DND-41 (cell line): ENCODE results near the gene POLR1B.
"Not testable (repeated sequence)": the region's sequence is repeated elsewhere in the genome, so short reads cannot be mapped to it uniquely, and the experiment has no call there.

Experiments used
- ATAC-seq: fragments of 200-7000 bp; cut with Tn5 transposase; 3 replicates; pipeline ENCODE4 v1.9.1; 2021; ENCODE audit warnings: low read depth; ENCODE audit not compliant: insufficient read depth
- DNase-seq: peaks from one replicate; pipeline ENCODE4 v3.0.0-alpha.2; 2020
- H2AFZ ChIP-seq: 2 replicates; pipeline ENCODE4 v1.6.0; 2012; ENCODE audit warnings: low read depth, low read length
- H3K27ac ChIP-seq: 2 replicates; pipeline ENCODE4 v1.5.1; 2012; ENCODE audit warnings: low read length, inconsistent platforms
- H3K27me3 ChIP-seq: fragments of 200-600 bp; sonication (generic); 2 replicates; pipeline ENCODE4 v1.6.0; 2012; ENCODE audit warnings: low read length, mild to moderate bottlenecking, inconsistent platforms; ENCODE audit not compliant: insufficient read depth, poor library complexity
- H3K36me3 ChIP-seq: 2 replicates; pipeline ENCODE4 v1.5.1; 2012; ENCODE audit warnings: low read length, inconsistent platforms; ENCODE audit not compliant: insufficient read depth
- H3K4me1 ChIP-seq: 2 replicates; pipeline ENCODE4 v1.5.1; 2012; ENCODE audit warnings: mild to moderate bottlenecking, low read length; ENCODE audit not compliant: insufficient read depth
- H3K4me2 ChIP-seq: 2 replicates; pipeline ENCODE4 v1.6.0; 2012; ENCODE audit warnings: mild to moderate bottlenecking, moderate library complexity, low read length, inconsistent platforms; ENCODE audit not compliant: insufficient read depth
- H3K4me3 ChIP-seq, 2 experiments: fragments of 200-600 bp in 1 of 2; shearing (Covaris generic) in 1 of 2; 2 replicates each; pipeline ENCODE4 v1.5.1; 2012 to 2016; ENCODE audit warnings: inconsistent platforms in 2 of 2, low read length in 2 of 2, mild to moderate bottlenecking in 2 of 2, low read depth in 1 of 2, moderate library complexity in 1 of 2
- H3K79me2 ChIP-seq: 2 replicates; pipeline ENCODE4 v1.6.0; 2012; ENCODE audit warnings: low read length, inconsistent platforms; ENCODE audit not compliant: insufficient read depth
- H3K9ac ChIP-seq: 2 replicates; pipeline ENCODE4 v1.6.0; 2012; ENCODE audit warnings: low read depth, mild to moderate bottlenecking, inconsistent platforms, low read length, moderate library complexity
- H3K9me3 ChIP-seq: 2 replicates; pipeline ENCODE4 v1.5.1; 2012; ENCODE audit warnings: low read length, moderate library complexity, mild to moderate bottlenecking, inconsistent platforms; ENCODE audit not compliant: insufficient read depth, severe bottlenecking
- H4K20me1 ChIP-seq: 2 replicates; pipeline ENCODE4 v1.6.0; 2012; ENCODE audit warnings: low read length; ENCODE audit not compliant: insufficient read depth
- EZH2 ChIP-seq: IDR thresholded peaks from 3 replicates; pipeline ENCODE4 v1.6.1; 2012; ENCODE audit warnings: borderline replicate concordance, low read depth, mild to moderate bottlenecking, moderate library complexity, low read length, inconsistent platforms; ENCODE audit not compliant: severe bottlenecking
- TF ChIP-seq, protein P1 (sequence below): IDR thresholded peaks from 2 replicates; pipeline ENCODE4 v1.5.1; 2012; ENCODE audit warnings: borderline replicate concordance, low read length, moderate library complexity, mild to moderate bottlenecking; ENCODE audit not compliant: poor library complexity, severe bottlenecking; ENCODE audit errors: extremely low read depth

Gene POLR1B

DNA sequence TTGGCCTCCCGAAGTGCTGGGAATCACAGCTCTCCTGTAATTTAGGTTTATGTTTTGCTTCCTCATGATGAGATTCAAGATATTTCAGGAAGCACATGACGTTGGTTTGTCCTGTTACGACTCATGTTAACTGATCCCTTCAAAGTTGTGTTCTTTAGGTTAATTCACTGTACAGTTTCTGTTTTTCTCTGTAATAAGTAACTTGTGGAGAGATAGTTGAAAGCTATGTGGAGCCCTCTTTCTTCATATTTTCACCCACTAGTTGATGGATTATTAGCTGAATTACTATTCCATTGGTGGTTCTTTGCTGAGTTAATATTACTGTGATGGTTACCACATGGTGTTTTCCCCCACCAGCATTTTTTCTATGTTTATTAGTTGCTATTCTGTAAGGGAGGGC lies 23.8 kb downstream of the POLR1B start:
- Histone ChIP-seq H3K36me3 (peaks cover 95% of the 10 kb centered on the region), H3K27me3 (no peaks in the 10 kb centered on the region), H3K9me3 (peaks cover 4% of the 10 kb centered on the region), H3K79me2 (no peaks in the 10 kb centered on the region), H3K9ac (no peak overlapping the region), H4K20me1 (no peaks in the 10 kb centered on the region), H3K4me1 (no peaks in the 10 kb centered on the region), H3K27ac (no peak overlapping the region), H3K4me3 (no peak overlapping the region), H3K4me2 (no peak overlapping the region), H2AFZ (no peak overlapping the region)
- DNase-seq (no peak), ATAC-seq (no peak)
- TF ChIP-seq, protein P1, sequence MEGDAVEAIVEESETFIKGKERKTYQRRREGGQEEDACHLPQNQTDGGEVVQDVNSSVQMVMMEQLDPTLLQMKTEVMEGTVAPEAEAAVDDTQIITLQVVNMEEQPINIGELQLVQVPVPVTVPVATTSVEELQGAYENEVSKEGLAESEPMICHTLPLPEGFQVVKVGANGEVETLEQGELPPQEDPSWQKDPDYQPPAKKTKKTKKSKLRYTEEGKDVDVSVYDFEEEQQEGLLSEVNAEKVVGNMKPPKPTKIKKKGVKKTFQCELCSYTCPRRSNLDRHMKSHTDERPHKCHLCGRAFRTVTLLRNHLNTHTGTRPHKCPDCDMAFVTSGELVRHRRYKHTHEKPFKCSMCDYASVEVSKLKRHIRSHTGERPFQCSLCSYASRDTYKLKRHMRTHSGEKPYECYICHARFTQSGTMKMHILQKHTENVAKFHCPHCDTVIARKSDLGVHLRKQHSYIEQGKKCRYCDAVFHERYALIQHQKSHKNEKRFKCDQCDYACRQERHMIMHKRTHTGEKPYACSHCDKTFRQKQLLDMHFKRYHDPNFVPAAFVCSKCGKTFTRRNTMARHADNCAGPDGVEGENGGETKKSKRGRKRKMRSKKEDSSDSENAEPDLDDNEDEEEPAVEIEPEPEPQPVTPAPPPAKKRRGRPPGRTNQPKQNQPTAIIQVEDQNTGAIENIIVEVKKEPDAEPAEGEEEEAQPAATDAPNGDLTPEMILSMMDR: no peak
- no peak for TF ChIP-seq EZH2

DNA sequence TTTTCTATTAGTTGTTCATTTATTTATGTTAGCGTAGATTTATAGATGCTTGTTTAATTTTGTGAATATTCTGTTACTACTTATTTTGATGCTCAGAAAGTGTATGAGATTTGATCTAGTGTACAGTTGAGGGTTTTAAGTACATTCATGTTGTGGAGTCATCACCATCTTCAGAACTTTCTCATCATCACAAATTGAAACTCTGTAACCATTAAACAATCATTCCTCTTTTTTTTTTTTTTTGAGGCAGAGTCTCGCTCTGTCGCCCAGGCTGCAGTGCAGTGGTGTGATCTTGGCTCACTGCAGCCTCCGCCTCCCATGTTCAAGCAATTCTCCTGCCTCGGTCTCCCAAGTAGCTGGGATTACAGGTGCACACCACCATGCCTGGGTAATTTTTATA lies 24.2 kb downstream of the POLR1B start:
- H3K79me2 ChIP-seq, H3K27ac ChIP-seq, H3K4me1 ChIP-seq, H3K9ac ChIP-seq, H3K4me3 ChIP-seq, DNase-seq, H4K20me1 ChIP-seq, ATAC-seq, H2AFZ ChIP-seq, H3K27me3 ChIP-seq, H3K4me2 ChIP-seq, H3K9me3 ChIP-seq: not testable (repeated sequence)
- peaks cover 95% of the 10 kb centered on the region for H3K36me3 ChIP-seq

DNA sequence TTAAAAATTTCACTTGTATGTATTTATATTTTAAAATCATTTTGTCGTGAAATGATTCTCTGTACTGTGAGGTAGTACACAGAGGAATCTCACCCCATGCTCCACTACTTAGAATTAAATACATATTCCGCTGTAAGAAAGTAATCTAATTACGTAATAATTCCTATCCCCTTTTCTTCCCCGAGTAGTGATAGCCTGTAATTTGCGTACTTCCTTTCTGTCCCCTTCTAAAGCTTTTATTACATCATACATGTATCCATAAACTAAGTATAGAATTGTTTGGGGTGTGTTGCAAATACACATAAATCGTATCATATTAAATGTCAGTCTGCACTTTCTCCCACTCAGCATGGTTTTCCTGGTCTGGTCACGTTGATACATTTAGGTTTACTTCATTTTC lies 29.7 kb downstream of the POLR1B start:
- no peak overlapping the region for H3K4me2 ChIP-seq
- H4K20me1 ChIP-seq: peaks cover under 1% of the 10 kb centered on the region; the same call in 1 of the 2 replicates
- no peak for ATAC-seq
- H2AFZ ChIP-seq: no peak overlapping the region
- H3K27me3 ChIP-seq: no peaks in the 10 kb centered on the region
- no peaks in the 10 kb centered on the region for H3K4me1 ChIP-seq
- no peak for DNase-seq
- H3K27ac ChIP-seq: no peak overlapping the region
- peaks cover 97% of the 10 kb centered on the region for H3K36me3 ChIP-seq
- H3K9me3 ChIP-seq: peaks cover 4% of the 10 kb centered on the region
- TF ChIP-seq EZH2: no peak
- no peaks in the 10 kb centered on the region for H3K79me2 ChIP-seq
- no peak overlapping the region for H3K9ac ChIP-seq
- H3K4me3 ChIP-seq: no peak overlapping the region

DNA sequence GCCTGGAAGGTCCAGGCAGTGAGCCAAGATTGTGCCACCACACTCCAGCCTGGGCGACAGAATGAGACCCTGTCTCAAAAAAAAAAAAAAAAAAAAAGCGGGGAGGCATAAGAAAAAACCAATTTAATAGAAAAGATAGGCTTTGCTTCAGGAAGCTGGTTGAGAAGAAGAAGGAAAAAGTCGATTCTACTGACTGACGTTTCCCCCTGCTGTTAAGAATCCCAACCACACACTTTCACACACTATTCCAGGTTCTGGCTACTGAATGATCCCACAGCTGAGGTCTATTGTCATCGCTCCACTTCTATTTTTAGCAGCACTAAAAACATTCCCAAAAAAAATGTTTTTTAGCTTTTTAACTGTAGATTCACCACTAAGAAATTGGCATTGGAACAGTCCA lies 35.5 kb downstream of the POLR1B start:
- H4K20me1 ChIP-seq: peaks cover 2% of the 10 kb centered on the region; the same call in 1 of the 2 replicates
- peaks cover 48% of the 10 kb centered on the region for H3K36me3 ChIP-seq
- H3K4me2 ChIP-seq: no peak overlapping the region
- no peaks in the 10 kb centered on the region for H3K79me2 ChIP-seq
- no peaks in the 10 kb centered on the region for H3K4me1 ChIP-seq
- H3K9ac ChIP-seq: no peak overlapping the region
- no peak for ATAC-seq
- no peak overlapping the region for H3K27ac ChIP-seq
- TF ChIP-seq, protein P1: peak; percentile 32
- TF ChIP-seq EZH2: no peak
- H2AFZ ChIP-seq: no peak overlapping the region
- DNase-seq: no peak
- no peaks in the 10 kb centered on the region for H3K27me3 ChIP-seq
- H3K9me3 ChIP-seq: no peaks in the 10 kb centered on the region
- no peak overlapping the region for H3K4me3 ChIP-seq
